ENCODE data around the gene FAM162A. TPM values are rescaled to one million over a fixed set of nuclear protein-coding genes. Genes with fewer than 3 reads are reported as not detected.

FAM162A gene
- total RNA-seq, 4 donors from 2014 or later: 48.0 to 74.5 (median 61.1) TPM

DNA sequence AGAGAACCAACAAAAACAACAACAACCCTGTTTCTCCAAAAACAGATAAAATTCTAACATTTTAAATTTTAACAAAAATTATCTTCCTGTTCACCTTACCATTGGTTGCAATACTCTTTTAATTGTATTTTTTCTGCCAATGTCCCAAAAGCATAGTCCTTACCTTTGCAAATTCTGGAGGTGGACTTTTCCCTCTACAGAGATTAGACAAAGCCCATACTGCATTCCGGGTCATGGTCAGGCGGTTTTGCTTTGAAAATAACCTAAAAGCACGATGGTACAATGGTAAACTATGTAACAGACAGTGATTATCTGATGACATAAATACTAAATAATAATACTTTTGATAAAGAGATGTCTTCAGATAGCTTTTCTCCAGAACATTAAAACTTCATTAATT, 67.4 kb downstream of the FAM162A start:
- TF ChIP-seq POLR2A (IDR thresholded peaks at IDR 0.05): no peak
- TF ChIP-seq, protein P1, sequence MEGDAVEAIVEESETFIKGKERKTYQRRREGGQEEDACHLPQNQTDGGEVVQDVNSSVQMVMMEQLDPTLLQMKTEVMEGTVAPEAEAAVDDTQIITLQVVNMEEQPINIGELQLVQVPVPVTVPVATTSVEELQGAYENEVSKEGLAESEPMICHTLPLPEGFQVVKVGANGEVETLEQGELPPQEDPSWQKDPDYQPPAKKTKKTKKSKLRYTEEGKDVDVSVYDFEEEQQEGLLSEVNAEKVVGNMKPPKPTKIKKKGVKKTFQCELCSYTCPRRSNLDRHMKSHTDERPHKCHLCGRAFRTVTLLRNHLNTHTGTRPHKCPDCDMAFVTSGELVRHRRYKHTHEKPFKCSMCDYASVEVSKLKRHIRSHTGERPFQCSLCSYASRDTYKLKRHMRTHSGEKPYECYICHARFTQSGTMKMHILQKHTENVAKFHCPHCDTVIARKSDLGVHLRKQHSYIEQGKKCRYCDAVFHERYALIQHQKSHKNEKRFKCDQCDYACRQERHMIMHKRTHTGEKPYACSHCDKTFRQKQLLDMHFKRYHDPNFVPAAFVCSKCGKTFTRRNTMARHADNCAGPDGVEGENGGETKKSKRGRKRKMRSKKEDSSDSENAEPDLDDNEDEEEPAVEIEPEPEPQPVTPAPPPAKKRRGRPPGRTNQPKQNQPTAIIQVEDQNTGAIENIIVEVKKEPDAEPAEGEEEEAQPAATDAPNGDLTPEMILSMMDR (IDR thresholded peaks at IDR 0.05): no peak
- no peak overlapping the region for H3K27ac ChIP-seq
- H3K4me1 ChIP-seq: no peaks in the 10 kb centered on the region
- peaks cover 4 to 97% (median 8%) of the 10 kb centered on the region in 3 donors for H3K36me3 ChIP-seq
- H3K9me3 ChIP-seq: no peaks in the 10 kb centered on the region
- H3K27me3 ChIP-seq: no peaks in the 10 kb centered on the region
- 82 to 83% methylated on average over 3 of the region's 3 CpGs for WGBS, 2 donors
- H3K4me3 ChIP-seq: no peak overlapping the region
- intact Hi-C loops (cut with DNase I): no loop called here
- DNase-seq: no peak

DNA sequence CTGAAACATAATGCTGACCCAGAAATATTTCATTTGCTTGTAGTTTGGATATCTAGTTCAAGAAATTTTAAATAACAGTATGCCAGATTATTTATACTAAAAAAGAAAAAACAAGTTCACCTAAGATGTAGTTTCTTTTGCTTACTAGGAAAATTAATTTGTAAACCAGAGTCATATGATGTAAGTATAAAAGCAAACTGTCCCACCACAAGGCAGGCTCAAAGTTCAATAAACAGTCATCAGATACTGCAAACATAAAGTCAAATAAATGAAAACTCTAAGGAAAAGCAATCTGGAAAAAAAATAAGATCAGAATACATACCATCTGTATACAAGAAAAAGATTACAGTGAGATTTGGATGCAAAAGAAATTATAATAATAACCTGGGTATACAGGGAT, 72.1 kb downstream of the FAM162A start:
- no peak overlapping the region for H3K27ac ChIP-seq
- no peak overlapping the region for H3K4me3 ChIP-seq
- H3K9me3 ChIP-seq: no peaks in the 10 kb centered on the region
- no peaks in the 10 kb centered on the region for H3K4me1 ChIP-seq
- peaks cover 0 to 96% (median 3%) of the 10 kb centered on the region in 3 donors for H3K36me3 ChIP-seq
- H3K27me3 ChIP-seq: no peaks in the 10 kb centered on the region
- TF ChIP-seq, protein P1 (IDR thresholded peaks at IDR 0.05): no peak
- no peak for TF ChIP-seq POLR2A (IDR thresholded peaks at IDR 0.05)
- DNase-seq: no peak
- intact Hi-C loops (cut with DNase I): no loop called here

DNA sequence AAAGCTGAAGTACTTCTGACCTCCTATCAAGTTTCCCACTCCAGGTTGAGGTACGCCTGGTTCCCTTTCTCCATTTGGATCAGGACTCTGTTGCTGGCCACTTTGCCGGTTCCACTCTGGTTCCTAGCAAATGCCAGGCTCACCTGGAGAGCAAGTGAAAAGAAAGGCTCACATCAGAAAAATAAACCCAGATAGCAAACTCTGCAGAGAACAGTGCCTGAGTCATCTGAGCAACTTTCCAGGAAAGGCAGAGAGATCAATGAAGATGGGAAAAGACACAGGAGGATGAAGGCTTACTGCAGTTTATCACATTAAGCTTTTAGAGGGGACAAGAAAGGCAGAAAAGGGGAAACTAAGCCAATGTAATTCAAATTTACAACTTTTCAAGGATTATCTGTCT, 73.7 kb downstream of the FAM162A start:
- TF ChIP-seq POLR2A (IDR thresholded peaks at IDR 0.05): no peak
- TF ChIP-seq, protein P1 (IDR thresholded peaks at IDR 0.05): no peak
- no peak for DNase-seq
- WGBS, 2 donors: 96 to 100% methylated on average over 2 of the region's 2 CpGs
- H3K4me3 ChIP-seq: no peak overlapping the region
- no peaks in the 10 kb centered on the region for H3K9me3 ChIP-seq
- H3K27ac ChIP-seq: no peak overlapping the region
- H3K4me1 ChIP-seq: no peaks in the 10 kb centered on the region
- peaks cover under 1 to 97% (median under 1%) of the 10 kb centered on the region in 3 donors for H3K36me3 ChIP-seq
- intact Hi-C loops (cut with DNase I): no loop called here
- no peaks in the 10 kb centered on the region for H3K27me3 ChIP-seq

DNA sequence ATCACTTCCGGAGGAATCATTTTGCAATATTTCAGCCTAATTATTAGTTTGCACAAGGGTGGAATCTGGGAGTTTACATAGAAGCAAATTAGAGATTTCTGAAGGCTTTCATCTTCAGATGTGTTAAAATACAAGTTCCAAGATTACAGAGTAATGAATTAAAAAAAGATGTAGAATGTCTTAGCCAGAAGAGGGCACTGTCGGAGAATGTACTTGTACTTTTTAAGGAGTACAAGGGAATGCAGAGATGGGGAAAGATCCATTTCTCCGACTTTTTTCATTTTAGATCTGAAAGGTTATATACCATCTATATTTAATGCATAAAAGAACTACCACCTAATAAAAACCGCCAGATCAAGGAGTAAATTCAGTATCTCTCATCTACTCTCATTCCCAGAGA, 75.0 kb downstream of the FAM162A start:
- Histone ChIP-seq H3K4me1 (no peaks in the 10 kb centered on the region), H3K9me3 (no peaks in the 10 kb centered on the region), H3K27me3 (no peaks in the 10 kb centered on the region), H3K4me3 (no peak overlapping the region), H3K27ac (no peak overlapping the region), H3K36me3 (peaks cover 2 to 97% (median 6%) of the 10 kb centered on the region in 3 donors)
- DNase-seq: no peak
- intact Hi-C loops (cut with DNase I): no loop called here
- WGBS, 2 donors: 53 to 57% methylated on average over 4 of the region's 4 CpGs
- TF ChIP-seq, protein P1 (IDR thresholded peaks at IDR 0.05): peak in 4 of 6 experiments; percentile 13 to 55 (median 42)
- no peak for TF ChIP-seq POLR2A (IDR thresholded peaks at IDR 0.05)

DNA sequence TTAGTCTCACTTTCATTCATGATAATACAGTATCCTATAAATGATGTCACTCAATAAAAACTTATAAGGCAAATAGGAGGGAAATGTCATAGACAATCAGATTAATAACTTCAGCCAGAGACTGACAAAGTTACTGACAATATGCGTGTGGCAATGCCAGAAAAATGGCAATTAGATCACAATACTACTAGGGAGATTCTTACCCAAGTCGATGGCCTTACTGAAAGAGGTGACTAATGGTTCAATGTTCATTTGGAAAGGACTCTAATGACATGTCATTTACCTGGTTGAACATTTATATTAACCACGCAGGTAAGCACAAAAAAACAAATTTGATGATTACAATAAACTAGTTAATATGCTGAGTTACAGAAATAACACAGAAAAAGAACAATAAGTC, 77.8 kb downstream of the FAM162A start:
- Histone ChIP-seq H3K36me3 (peaks cover 2 to 93% (median 9%) of the 10 kb centered on the region in 3 donors), H3K9me3 (no peaks in the 10 kb centered on the region), H3K27me3 (no peaks in the 10 kb centered on the region), H3K27ac (no peak overlapping the region), H3K4me1 (no peaks in the 10 kb centered on the region), H3K4me3 (no peak overlapping the region)
- intact Hi-C loops (cut with DNase I): no loop called here
- TF ChIP-seq, protein P1 (IDR thresholded peaks at IDR 0.05): no peak
- TF ChIP-seq POLR2A (IDR thresholded peaks at IDR 0.05): no peak
- no peak for DNase-seq
- WGBS, 2 donors: 78% methylated on average over 3 of the region's 3 CpGs

Small RNAs within 50 kb of the gene (small RNA-seq; reads per million reads assigned to genes)
- 0 reads per million in 4 donors for gene AC083798.1

Other genes starting within 250 kb of the FAM162A start
- under 1 TPM in 1 of 4 donors, not detected in 3; 0.19 TPM for gene CASR, start 200.5 kb upstream of the FAM162A start, total RNA-seq
- 1,000 to 10,000 TPM; 1,851 to 3,432 (median 2,556) TPM for gene CSTA, start 58.9 kb upstream of the FAM162A start, total RNA-seq
- gene MIX23, start 951 bp upstream of the FAM162A start, total RNA-seq: 10 to 100 TPM; 11.8 to 30.6 (median 24.2) TPM
- 1 to 10 TPM in 3 of 4 donors, under 1 TPM in 1; 0.57 to 4.6 (median 2.1) TPM for gene WDR5B, start 31.9 kb downstream of the FAM162A start, total RNA-seq
- 10 to 100 TPM; 30.0 to 38.1 (median 34.5) TPM for gene KPNA1, start 130.8 kb downstream of the FAM162A start, total RNA-seq
- gene PARP9, start 180.1 kb downstream of the FAM162A start, total RNA-seq: 10 to 100 TPM; 16.6 to 50.0 (median 19.9) TPM
- gene DTX3L, start 180.2 kb downstream of the FAM162A start, total RNA-seq: 10 to 100 TPM; 17.8 to 25.8 (median 19.9) TPM
- 1 to 10 TPM in 1 of 4 donors, under 1 TPM in 3; 0.08 to 2.3 (median 0.42) TPM for gene PARP15, start 193.5 kb downstream of the FAM162A start, total RNA-seq

All from esophagus squamous epithelium (tissue), 5 donors.